HG02610 (cell line): Measurements from ENCODE around the gene OSBP2.
"Not testable (repeated sequence)": the region's sequence is repeated elsewhere in the genome, so short reads cannot be mapped to it uniquely, and the experiment has no call there.

Source experiments
- ATAC-seq: cut with Tn5 transposase; IDR thresholded peaks from one replicate; pipeline ENCODE4 v1.9.1; 2021; ENCODE audit warnings: mild to moderate bottlenecking, moderate library complexity; ENCODE audit not compliant: unreplicated experiment

OSBP2 gene

DNA sequence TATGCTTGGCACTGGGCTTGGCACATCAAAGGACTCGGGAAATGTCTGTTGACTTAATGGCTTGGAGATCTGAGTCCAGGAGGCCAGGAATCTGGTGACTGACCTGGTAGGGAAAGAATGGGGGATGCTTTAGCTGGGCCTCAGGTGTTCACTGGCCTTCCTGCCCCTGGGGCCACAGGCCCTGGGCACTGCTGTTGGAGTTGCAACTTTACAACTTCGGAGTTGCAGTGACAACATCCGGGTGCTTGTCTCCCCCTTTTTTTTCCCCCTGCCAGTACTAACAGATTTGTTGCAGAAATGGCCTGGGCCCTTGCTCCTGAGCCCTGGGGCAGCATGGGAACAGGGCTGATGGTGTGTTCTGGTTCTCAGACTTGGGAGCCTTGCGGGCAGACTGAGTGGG, 23.8 kb downstream of the OSBP2 start:
- ATAC-seq: no peak

DNA sequence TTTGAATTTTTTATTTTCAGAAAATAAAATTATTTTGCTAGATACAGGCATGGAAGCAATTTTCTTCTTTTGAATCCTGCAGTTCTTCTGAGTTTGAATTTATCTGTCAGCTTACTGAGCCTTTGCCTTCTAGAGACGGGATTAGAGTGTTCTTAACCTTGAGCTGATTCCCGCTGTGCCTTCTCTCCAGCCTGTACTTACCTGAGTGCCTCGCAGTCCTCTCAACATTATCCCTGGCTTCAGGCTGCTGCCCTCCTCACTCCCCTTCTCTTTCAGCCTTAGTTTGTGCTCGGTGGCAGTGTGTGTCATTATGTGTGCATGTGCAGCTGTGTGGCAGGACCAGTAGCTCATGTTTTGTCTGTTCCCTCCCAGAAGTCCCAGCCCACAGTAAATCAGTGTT, 24.3 kb downstream of the OSBP2 start:
- ATAC-seq: no peak

DNA sequence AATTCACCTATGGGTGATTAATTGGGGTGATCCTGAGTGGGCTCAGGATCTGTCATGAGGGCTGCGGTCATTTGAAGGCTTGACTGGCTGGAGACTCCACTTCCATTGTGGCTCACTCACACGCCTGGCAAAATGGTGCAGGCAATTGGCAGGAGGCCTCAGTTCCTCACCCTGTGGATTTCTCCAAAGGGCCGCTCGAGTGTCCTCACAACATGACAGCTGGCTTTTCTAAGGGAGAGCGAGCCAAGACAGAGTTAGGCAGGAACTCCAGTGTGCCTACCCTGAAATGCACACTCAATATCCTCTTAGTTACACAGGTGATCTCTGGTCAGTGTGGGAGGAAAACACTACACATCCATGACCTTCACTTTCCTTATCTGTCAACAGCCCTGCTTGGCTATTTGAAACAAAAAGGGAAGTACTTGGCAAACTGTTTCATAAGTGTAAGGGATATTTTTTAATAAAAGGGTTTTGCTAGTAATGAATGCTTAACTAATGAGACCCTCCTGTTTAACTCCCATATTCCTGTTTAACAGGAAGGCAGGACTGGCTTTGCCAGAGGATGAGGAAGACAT, 25.7 kb downstream of the OSBP2 start:
- ATAC-seq: no peak

DNA sequence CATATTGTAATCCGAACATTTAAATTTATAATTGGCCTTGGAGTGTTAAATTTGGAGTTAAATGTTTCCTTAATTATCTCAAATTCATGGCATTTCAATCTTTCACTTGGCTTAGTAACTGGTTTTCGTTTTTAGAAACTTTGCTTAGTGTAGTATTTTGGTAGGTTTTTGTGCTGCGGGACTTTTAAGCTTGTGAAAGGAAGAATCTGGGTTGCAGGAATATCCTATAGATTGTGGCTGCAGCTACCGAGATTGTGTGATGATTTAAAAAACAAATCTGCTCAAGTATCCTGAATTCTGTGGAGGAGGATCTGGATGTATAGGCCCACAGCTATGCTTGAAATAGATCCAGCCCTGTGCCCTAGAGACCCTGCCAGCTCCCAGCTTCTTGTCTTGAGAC, 27.1 kb downstream of the OSBP2 start:
- no peak for ATAC-seq

DNA sequence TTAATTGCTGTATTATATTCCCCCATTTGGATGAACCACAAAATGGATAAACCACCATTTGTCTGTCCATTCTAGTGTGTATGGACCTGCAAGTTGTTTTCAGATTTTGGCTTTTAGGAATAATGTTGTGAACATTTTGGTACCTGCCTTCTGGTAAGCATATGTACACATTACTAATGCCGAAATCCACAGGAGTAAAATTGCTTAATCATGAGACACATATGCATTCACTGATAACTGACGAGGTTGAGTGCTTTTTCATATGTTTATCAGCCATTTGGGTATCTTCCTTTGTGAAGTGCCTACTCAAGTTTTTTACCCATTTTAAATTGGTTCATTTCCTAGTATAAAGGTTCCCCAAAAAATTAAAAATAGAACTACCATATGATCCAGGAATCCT, 34.2 kb downstream of the OSBP2 start:
- no peak for ATAC-seq

DNA sequence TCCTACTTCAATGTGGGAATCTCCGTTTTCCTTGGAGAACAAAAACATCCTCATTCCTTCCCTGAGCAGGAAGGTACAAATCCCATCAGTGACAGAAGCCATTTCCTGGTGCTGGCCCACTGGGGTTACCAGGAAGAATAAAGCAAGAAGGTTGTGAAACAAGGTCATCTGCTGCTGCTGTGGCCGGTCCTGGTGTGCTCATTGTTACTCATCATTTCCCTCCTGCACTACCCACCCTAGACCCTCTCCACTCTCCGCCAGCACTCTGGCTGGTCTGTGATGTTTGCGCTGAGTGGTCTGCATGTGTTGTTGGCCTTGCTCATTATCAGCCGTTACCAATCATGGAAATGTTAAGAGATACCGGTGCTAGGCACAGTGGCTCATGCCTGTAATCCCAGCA, 37.0 kb downstream of the OSBP2 start:
- no peak for ATAC-seq

DNA sequence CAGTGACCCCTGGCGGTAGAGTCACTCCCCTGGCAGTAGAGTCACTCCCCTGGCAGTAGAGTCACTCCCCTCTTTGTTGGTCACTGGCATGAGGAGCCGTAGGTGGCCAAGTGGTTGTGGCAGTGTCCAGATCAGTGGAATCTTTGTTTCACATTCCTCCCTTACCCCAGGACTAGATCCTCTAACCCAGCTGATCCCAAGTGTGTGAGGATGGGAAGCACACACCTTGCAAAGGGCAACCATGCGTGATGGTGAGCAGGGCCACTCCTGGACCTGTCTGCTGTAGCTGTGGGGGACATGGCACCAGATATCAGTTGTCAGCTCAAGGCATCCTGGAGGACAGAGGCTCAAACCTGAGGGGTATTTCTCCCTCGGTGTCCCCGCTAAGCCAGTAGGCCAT, 37.8 kb downstream of the OSBP2 start:
- ATAC-seq: no peak

DNA sequence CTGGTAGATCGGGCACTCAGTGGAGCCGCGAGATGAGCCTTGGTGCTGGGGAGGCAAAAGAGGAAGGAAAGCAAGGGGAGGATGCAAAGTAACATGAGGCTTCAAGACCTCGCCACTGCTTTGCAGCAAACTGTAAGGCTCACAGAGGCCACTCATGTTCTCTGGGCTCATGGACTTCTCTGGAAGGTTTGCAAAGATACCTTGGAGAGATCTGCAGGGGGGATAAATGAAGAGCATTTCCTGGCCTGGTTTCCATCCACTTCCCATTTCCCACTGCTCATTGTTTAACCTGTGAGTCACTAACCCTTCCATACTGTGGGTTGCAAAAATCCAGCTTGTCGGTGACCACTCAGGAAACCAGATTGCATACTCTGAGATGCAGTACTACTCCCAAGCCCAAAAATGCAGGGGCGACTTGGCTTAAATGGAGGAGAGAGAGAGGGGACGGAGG, 38.5 kb downstream of the OSBP2 start:
- no peak for ATAC-seq

DNA sequence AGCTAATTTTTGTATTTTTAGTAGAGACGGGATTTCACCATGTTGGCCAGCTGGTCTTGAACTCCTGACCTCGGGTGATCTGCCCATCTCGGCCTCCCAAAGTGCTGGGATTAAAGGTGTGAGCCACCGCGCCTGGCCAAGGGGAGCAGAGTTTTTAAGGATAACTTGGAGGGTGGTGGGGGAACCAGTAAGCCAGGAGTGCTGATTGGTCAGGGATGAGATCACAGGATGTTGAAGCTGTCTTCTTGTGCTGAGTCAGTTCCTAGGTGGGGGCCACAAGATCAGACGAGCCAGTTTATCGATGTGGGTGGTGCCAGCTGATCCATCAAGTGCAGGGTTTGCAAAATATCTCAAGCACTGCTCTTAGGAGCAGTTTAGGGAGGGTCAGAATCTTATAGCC, 45.3 kb downstream of the OSBP2 start:
- not testable (repeated sequence) for ATAC-seq

DNA sequence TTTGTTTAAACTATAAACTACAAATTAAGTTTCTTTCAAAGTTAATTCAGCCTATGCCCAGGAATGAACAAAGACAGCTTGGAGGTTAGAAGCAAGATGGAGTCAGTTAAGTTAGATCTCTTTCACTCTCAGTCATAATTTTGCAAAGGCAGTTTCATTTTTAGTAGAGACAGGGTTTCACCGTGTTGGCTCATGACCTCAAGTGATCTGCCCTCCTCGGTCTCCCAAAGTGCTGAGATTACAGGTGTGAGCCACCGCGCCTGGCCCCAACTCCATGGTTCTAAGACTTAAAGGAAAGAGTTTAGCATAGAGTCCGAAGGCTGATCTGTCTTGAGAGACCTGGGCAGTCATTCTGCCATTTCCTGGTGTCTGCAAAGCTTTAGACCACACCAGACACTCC, 45.8 kb downstream of the OSBP2 start:
- ATAC-seq: not testable (repeated sequence)

DNA sequence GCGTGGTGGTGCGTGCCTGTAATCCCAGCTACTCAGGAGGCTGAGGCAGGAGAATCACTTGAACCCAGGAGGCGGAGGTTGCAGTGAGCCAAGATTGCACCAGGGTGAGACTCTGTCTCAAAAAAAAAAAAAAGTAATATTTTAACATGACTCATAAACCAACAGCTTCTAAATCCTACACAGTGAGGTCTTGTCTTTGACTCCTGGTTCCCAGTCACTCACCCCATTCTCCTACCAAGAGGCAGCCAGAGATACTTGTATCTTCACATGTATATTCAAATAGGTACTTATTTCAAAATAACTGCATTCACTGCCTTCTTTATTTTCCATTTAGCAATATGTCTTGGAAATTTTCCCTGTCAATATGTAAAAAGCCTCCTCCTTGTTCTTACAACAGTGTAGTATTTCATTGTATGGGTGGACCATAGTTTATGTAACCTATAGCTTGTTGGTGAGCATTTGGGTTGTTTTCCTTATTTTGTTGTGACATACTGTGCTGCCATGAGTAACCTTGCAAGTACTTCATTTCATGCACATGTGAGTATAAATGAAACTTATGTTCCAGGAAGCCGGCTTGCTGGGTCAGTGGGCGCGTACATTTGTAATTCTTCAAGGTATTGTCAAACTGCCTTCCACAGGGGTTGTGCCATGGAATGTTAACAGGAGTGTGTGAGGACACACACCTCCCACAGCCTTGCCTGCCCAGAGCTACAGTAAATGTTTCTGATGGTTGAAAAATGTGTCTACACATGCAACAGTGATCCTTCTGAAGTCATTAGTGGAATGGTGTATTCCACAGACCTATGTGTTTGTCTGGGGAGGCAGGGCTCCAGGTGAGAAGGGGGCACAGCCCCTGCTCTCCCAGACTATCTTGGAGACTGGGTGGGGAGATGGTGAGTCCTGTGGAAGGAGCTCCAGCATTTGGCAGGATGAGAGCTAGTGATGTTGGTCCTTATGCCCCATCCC, 47.9 kb downstream of the OSBP2 start:
- no peak for ATAC-seq

DNA sequence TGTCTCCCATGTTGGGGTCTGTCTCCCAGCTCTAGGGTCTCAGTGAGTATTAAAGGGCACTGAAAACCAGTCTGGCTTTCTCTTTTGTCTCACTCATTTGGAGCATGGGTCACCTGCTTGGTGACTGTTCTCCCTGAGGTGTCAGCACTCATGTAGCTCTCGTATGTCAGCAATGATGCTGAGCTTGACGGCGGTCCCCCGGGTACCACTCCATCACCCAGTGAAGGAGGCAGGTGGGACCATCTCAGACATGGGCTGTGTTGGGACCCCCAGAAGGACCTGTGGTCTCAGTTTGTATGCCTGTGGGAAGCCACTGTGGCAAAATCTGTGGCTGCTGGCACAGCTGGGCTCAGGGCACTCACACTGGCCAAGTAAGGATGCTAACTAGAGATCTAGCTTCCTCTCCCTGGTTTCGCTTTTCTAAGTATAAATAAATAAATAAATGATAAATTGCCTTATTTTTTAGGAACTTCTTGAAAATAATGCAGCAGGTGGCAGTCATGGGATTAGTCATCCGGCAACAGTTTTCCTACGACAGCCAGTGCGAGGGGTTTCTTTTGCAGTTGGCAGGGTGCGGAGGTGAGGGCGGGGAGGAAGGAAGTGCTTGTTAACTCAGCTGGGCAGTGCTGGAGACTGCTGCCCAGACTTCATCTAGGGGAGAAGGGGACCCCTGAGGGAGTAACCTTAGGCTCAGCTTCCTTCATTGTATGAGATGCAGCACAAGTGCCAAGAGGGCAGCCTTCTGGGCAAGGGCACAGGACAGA, 48.8 kb downstream of the OSBP2 start:
- ATAC-seq: no peak

DNA sequence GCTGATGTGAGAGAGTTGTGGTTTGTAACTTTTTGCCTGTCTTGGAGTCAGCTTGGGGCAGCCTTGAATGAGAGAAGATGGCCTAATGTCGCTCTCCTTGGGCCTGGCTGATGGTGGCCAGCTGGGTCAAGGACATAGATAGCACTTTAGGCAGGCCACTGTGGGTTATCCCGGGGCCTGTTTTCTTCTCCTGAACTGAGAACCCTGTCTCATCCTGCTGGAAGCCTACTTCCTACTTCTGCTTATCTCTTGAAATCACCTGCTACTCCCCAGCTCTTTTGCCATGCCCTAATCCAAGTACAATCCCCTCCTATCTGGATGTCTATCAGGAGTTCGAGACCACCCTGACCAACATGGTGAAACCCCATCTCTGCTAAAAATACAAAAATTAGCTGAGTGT, 49.5 kb downstream of the OSBP2 start:
- no peak for ATAC-seq

DNA sequence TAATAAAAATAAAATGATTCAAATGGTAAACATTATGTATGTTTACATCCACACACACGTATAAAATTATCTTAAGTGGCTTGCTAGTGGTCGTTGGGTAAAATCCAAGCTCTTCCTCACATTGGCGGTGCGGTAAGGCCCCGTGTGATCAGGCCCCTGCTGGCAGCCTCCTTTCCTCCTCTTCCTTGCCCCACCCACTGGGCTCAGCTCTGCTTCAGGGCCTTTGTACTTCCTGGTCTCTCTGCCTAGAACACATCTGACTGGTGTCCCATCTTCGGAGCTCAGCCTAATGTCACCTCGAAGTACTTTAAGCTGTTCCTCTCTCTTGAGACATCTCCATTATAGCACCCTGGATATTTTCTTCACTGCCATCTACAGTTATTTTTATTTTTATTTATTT, 52.8 kb downstream of the OSBP2 start:
- ATAC-seq: no peak

DNA sequence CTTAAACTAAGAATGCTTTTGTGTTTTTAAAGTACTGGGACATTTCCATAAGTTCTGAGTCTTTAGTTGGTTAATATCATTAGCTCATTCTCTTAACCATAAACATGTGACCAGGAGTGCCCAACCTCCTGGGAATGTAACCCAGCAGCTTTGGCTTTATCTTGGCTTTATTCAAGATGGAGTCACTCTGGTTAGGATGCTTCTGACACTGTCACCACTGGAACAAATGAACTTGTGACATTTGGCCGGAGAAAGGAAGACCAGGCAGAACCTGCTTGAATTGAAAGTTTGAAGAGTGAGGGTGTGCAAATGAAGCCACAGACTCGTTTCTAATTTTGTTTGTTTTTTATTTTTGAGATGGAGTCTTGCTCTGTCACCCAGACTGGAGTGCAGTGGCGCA, 54.6 kb downstream of the OSBP2 start:
- no peak for ATAC-seq

DNA sequence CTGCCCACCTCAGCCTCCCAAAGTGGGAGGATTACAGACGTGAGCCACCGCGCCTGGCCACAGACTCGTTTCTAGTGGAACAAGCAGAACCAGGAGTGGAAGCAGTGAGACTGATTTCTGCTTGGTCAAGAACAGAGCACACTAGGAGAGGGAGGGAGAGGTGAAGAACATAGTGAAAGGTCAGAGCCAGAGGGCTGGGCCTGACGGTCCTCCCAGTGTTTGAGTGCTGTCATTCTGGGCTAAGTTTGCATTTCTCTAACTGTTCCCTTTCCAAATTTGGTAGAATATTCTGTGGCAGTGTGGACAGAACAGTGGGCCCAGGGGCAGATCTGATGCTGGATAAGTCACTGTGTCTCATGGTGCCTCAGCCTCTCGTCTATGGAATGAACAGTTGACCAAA, 55.2 kb downstream of the OSBP2 start:
- no peak for ATAC-seq

DNA sequence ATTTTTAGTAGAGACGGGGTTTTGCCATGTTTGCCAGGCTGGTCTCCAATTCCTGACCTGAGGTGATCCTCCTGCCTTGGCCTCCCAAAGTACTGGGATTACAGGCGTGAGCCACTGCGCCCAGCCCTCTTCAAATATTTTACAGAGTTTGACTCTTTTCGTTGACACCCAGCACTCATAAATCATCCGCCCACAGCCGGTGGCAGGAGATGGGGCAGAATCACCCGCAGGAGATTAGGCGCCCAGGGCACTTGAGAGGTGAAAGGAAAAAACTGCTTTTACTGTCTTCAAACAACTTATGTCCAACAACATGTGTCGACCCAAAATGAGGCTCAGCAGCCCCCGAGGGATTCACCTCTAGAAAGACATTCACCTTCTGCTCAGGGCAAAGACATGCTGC, 56.9 kb downstream of the OSBP2 start:
- ATAC-seq: no peak

DNA sequence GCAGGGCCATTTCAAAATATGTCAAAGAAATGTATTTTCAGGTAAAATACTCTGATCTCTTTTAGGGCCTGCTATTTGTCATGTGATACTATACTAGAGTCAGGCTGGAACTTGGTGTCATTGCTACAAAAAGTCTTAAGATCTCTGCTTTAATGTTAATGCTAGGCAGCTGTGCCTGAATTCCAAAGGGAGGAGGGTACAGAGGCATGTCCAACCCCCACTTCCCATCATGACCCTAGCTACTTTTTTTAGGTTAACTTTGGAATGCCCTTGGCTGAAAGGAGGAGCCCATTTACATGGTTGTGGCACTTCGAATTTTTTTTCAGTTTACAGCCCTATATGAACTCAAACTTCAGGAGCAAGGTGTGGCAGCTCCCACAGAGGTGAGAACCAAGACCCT, 58.1 kb downstream of the OSBP2 start:
- ATAC-seq: no peak

DNA sequence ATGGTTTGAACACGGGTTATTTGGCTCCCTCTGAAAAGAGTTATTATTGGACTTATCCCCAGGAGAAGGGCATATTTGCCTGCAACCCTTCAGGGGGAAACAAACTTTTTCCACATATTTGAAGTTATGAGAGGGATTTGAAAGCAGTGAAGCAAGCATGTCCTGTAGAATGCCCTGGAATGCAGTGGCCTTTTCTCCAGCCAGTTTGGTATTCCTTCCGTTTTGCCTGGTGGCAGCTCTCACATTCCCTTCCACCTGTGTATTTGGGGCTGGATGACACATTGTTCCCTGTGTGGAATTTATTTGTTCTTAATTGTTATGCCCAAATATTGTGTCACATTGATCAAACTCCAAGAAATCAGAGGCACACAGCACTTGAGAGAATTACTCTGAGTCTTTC, 59.0 kb downstream of the OSBP2 start:
- no peak for ATAC-seq

DNA sequence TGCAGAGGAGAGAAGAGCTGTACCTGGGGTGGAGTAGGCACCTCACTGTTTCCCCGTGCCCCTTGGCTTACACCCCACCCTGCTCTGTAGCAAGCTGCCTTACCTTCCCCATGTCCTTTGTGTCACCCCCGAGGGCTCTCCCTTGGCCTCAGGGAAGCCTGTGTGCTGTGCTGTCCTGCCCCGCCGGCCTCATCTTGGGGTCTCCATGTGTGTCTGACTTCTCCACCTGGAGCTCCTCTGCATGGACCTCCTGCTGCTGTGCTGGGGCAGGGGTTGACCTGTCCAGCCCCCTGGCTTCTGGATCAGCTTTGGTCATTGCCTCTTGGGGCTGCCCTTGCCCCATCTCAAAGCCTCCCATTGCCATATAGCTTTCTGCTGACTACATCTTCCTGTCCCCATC, 59.8 kb downstream of the OSBP2 start:
- no peak for ATAC-seq

DNA sequence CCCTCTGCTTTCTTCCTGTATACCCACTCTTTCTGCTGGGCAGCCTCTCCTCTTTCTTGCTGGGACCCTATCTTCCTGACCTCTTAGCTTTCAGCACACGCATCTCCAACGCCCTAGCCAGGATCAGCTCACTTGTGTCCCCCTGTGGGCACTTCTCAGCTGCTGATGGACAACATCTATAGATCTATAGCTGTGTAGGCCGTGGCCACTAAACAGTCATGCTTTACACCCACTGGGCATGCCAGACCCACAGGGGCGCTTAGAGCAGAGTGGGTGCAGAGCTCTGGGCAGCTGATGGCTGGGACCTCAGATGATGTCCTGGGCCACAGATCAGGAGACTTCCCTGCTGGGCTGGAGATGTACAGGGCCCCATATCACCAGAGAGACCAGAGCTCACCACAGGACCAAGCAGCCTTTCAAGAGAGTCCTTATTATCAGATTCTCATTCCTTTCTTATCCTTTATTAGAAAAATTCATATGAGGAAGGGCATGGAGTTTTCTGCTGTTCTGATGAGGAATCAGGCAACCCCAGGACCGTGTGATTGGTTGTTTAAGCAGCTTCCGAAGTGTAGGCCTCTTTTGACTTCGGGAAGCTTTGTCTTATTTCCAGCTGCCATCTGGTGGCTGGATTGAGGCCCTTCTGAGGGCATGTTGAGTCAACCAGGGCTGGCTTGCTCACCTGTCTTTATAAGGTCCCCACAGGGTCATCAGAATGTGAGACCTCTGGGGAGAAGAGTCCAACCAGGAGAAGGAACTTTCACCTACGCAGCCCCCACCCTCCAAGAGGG, 60.5 kb downstream of the OSBP2 start:
- ATAC-seq: no peak
